Measurements from ENCODE around the gene C10orf143. TPM values are rescaled to one million over a fixed set of nuclear protein-coding genes. Genes with fewer than 3 reads are reported as not detected.
"Not testable (repeated sequence)": the region's sequence is repeated elsewhere in the genome, so short reads cannot be mapped to it uniquely, and the experiment has no call there.

Gene C10orf143
- total RNA-seq, 1 donor from 2014 or later = 3.1 TPM

DNA sequence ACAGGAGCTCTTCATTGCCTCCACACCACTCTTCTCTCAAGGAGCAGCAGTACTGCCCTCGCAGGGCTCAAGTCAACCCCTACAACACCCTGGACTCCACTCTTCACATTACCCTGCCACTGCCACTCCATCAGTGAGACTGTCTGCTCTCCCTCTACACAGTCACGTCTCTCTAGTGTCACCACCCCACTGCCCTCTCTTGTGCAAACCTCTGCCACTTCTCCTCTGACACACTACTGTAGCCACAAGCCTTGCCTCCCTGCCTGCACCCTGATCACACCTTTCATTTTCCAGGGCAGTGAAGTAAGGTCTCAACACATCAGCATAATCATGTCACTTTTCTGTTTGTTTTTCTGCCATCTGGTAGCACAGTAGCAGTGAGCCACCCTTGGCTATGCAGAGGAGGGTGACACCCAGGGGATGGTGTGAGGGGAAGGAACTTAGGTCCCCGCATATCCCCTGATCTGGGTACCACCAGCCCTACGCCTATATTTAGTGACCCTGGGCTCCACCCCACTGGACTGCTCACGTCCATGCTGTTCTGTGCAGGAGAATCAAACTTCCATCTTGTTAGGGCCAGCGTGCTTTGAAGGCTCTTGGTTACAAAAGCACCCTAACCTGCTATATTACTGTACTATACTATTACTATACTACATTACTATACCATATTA lies 1.6 kb downstream of the C10orf143 start:
- no peaks in the 10 kb centered on the region for H3K9me3 Mint-ChIP-seq
- DNase-seq (ENCODE audit: low spot score) = peak; percentile 11
- no peaks in the 10 kb centered on the region for H3K27me3 Mint-ChIP-seq (ENCODE audit: low read depth)
- H3K4me1 Mint-ChIP-seq (ENCODE audit: low read depth) = peaks cover 41% of the 10 kb centered on the region
- peak overlapping the region; percentile 64 for H3K4me3 Mint-ChIP-seq (ENCODE audit: low read depth)
- H3K36me3 Mint-ChIP-seq (ENCODE audit: low read depth) = peaks cover 21% of the 10 kb centered on the region
- intact Hi-C loops (cut with micrococcal nuclease) = loop anchor here (5.0 kb wide), 1 partner anchor 137 kb away; no protein-coding TSS in a partner anchor
- H3K27ac Mint-ChIP-seq = peak overlapping the region; percentile 75

GRCh38 chr10:130108146-130108545 lies 2.5 kb downstream of the C10orf143 start:
- Mint-ChIP-seq H3K36me3 (ENCODE audit: low read depth) (peaks cover 19% of the 10 kb centered on the region), H3K27ac (peak overlapping the region; percentile 92), H3K4me3 (ENCODE audit: low read depth) (peak overlapping the region; percentile 50), H3K4me1 (ENCODE audit: low read depth) (peaks cover 41% of the 10 kb centered on the region)
- DNase-seq (ENCODE audit: low spot score); H3K9me3 Mint-ChIP-seq; H3K27me3 Mint-ChIP-seq (ENCODE audit: low read depth): not testable (repeated sequence)
- intact Hi-C loops (cut with micrococcal nuclease) = loop anchor here (5.0 kb wide), 1 partner anchor 136 kb away; no protein-coding TSS in a partner anchor

- no peaks in the 10 kb centered on the region for H3K9me3 Mint-ChIP-seq
- no peak overlapping the region for H3K4me3 Mint-ChIP-seq (ENCODE audit: low read depth)
- no peak overlapping the region for H3K27ac Mint-ChIP-seq
Measured at GRCh38 chr10:130105724-130106123, 4.9 kb downstream of the C10orf143 start.

GRCh38 chr10:130099344-130099743 lies 11.3 kb downstream of the C10orf143 start:
- Mint-ChIP-seq H3K27me3 (ENCODE audit: low read depth) (no peaks in the 10 kb centered on the region), H3K36me3 (ENCODE audit: low read depth) (peaks cover 7% of the 10 kb centered on the region), H3K4me1 (ENCODE audit: low read depth) (no peaks in the 10 kb centered on the region), H3K9me3 (peaks cover 3% of the 10 kb centered on the region), H3K4me3 (ENCODE audit: low read depth) (no peak overlapping the region), H3K27ac (no peak overlapping the region)
- no peak for DNase-seq (ENCODE audit: low spot score)
- intact Hi-C loops (cut with micrococcal nuclease) = no loop called here

More at GRCh38 chr10:130105724-130106123, 4.9 kb downstream of the C10orf143 start:
- DNase-seq (ENCODE audit: low spot score) = no peak
- Mint-ChIP-seq H3K27me3 (ENCODE audit: low read depth) (no peaks in the 10 kb centered on the region), H3K4me1 (ENCODE audit: low read depth) (peaks cover 30% of the 10 kb centered on the region), H3K36me3 (ENCODE audit: low read depth) (peaks cover 12% of the 10 kb centered on the region)
- intact Hi-C loops (cut with micrococcal nuclease) = loop anchor here (5.0 kb wide), 1 partner anchor 133 kb away; no protein-coding TSS in a partner anchor

- H3K27ac Mint-ChIP-seq; DNase-seq (ENCODE audit: low spot score); H3K4me1 Mint-ChIP-seq (ENCODE audit: low read depth); H3K4me3 Mint-ChIP-seq (ENCODE audit: low read depth); H3K27me3 Mint-ChIP-seq (ENCODE audit: low read depth); intact Hi-C loops (cut with micrococcal nuclease): not testable (repeated sequence)
- H3K36me3 Mint-ChIP-seq (ENCODE audit: low read depth) = peaks cover 15% of the 10 kb centered on the region
- H3K9me3 Mint-ChIP-seq = peaks cover 19% of the 10 kb centered on the region
Measured at GRCh38 chr10:130090565-130090964, 20.1 kb downstream of the C10orf143 start.

DNA sequence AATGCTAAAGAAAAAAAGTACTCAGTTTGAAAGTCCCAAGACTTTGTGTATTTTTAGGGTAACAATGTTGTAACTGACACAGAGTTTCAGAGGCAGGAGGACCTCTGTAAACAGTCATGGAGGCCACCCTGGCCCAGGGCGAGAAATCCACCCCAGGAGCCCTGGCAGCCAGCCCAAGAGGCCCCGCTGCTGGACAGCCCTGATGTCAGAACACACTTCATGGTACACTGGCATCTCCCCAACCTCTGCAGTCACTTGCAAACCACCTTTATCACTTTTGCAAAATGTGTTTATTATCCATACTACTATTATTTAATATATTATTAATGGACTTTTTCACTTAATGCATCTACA lies 30.2 kb downstream of the C10orf143 start:
- no peak overlapping the region for H3K27ac Mint-ChIP-seq
- H3K4me1 Mint-ChIP-seq (ENCODE audit: low read depth) = no peaks in the 10 kb centered on the region
- H3K27me3 Mint-ChIP-seq (ENCODE audit: low read depth) = no peaks in the 10 kb centered on the region
- intact Hi-C loops (cut with micrococcal nuclease) = no loop called here
- H3K9me3 Mint-ChIP-seq = no peaks in the 10 kb centered on the region
- DNase-seq (ENCODE audit: low spot score) = no peak
- H3K4me3 Mint-ChIP-seq (ENCODE audit: low read depth) = no peak overlapping the region
- no peaks in the 10 kb centered on the region for H3K36me3 Mint-ChIP-seq (ENCODE audit: low read depth)

- Mint-ChIP-seq H3K4me3 (ENCODE audit: low read depth) (no peak overlapping the region), H3K36me3 (ENCODE audit: low read depth) (no peaks in the 10 kb centered on the region), H3K9me3 (no peaks in the 10 kb centered on the region), H3K4me1 (ENCODE audit: low read depth) (no peaks in the 10 kb centered on the region), H3K27ac (no peak overlapping the region), H3K27me3 (ENCODE audit: low read depth) (no peaks in the 10 kb centered on the region)
- intact Hi-C loops (cut with micrococcal nuclease) = no loop called here
- no peak for DNase-seq (ENCODE audit: low spot score)
Measured at GRCh38 chr10:130079614-130080460, 30.8 kb downstream of the C10orf143 start.

DNA sequence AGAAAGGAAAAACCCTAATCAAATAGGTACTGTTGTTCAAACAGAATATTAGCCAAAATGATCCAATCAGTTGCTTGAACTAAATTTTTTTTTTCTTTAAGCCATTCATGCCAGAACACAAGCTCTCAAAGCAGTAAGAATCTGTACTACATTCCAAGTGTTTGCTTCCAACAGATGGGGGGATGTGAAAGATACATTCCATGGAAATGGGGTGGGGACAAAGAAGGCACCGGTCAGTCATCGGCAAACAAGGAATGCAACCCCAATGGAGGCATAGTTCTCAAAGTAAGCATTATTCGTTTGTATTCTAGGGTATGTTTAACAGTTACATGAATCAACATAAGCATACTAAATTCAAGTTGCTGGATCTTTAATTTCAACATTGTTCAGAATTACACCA lies 32.5 kb downstream of the C10orf143 start:
- H3K36me3 Mint-ChIP-seq (ENCODE audit: low read depth) = no peaks in the 10 kb centered on the region
- H3K27ac Mint-ChIP-seq = no peak overlapping the region
- no peak overlapping the region for H3K4me3 Mint-ChIP-seq (ENCODE audit: low read depth)
- intact Hi-C loops (cut with micrococcal nuclease) = no loop called here
- no peaks in the 10 kb centered on the region for H3K9me3 Mint-ChIP-seq
- DNase-seq (ENCODE audit: low spot score) = no peak
- no peaks in the 10 kb centered on the region for H3K4me1 Mint-ChIP-seq (ENCODE audit: low read depth)
- H3K27me3 Mint-ChIP-seq (ENCODE audit: low read depth) = no peaks in the 10 kb centered on the region

DNA sequence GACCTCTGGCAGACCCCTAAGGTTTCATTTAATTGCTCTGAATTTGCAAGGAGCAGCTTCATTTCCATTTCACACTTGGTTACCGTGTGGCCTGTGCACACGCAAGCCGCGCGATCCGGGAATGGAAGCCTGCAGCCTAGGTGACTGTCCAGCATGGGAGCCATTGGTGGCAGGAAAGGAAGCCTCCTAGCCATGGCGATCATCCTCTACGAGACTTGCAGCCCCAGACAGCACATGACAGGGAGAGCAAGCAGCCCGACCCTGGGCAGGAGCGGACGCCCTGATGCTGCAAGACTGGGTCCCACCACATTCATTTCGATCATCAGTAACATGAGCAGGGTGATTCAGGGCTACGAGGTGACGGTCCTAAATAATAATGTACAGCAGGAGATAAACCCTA lies 33.9 kb downstream of the C10orf143 start:
- no peaks in the 10 kb centered on the region for H3K27me3 Mint-ChIP-seq (ENCODE audit: low read depth)
- no peak overlapping the region for H3K27ac Mint-ChIP-seq
- H3K4me1 Mint-ChIP-seq (ENCODE audit: low read depth) = no peaks in the 10 kb centered on the region
- intact Hi-C loops (cut with micrococcal nuclease) = no loop called here
- DNase-seq (ENCODE audit: low spot score) = no peak
- no peaks in the 10 kb centered on the region for H3K36me3 Mint-ChIP-seq (ENCODE audit: low read depth)
- H3K9me3 Mint-ChIP-seq = peaks cover 5% of the 10 kb centered on the region
- H3K4me3 Mint-ChIP-seq (ENCODE audit: low read depth) = no peak overlapping the region

DNA sequence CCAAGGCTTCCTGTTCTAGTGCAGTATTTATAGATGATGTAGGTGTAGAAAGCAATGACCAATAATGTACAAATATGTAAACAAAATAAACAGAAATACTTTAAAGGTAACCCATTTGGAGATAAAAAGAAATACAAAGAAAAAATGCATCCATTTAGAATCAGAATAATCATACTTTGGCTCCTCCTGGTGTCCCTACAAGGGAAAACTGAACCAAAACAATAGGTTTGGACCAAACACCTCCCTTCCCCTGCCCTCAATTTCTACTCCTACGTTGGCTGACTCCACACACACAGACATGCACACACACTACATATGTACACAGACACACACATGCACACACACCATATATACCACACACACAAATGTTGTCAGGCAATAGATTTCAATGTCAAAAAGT lies 36.0 kb downstream of the C10orf143 start:
- no peaks in the 10 kb centered on the region for H3K4me1 Mint-ChIP-seq (ENCODE audit: low read depth)
- intact Hi-C loops (cut with micrococcal nuclease) = no loop called here
- no peaks in the 10 kb centered on the region for H3K27me3 Mint-ChIP-seq (ENCODE audit: low read depth)
- H3K4me3 Mint-ChIP-seq (ENCODE audit: low read depth) = no peak overlapping the region
- H3K9me3 Mint-ChIP-seq = peaks cover 5% of the 10 kb centered on the region
- H3K36me3 Mint-ChIP-seq (ENCODE audit: low read depth) = no peaks in the 10 kb centered on the region
- DNase-seq (ENCODE audit: low spot score) = no peak
- H3K27ac Mint-ChIP-seq = no peak overlapping the region

- Mint-ChIP-seq H3K4me3 (ENCODE audit: low read depth) (no peak overlapping the region), H3K9me3 (peaks cover 5% of the 10 kb centered on the region), H3K36me3 (ENCODE audit: low read depth) (no peaks in the 10 kb centered on the region), H3K4me1 (ENCODE audit: low read depth) (no peaks in the 10 kb centered on the region), H3K27ac (no peak overlapping the region), H3K27me3 (ENCODE audit: low read depth) (no peaks in the 10 kb centered on the region)
- intact Hi-C loops (cut with micrococcal nuclease) = no loop called here
- no peak for DNase-seq (ENCODE audit: low spot score)
Measured at GRCh38 chr10:130073912-130074311, 36.7 kb downstream of the C10orf143 start.

GRCh38 chr10:130072247-130072646 lies 38.4 kb downstream of the C10orf143 start:
- Mint-ChIP-seq H3K36me3 (ENCODE audit: low read depth) (no peaks in the 10 kb centered on the region), H3K9me3 (peaks cover 5% of the 10 kb centered on the region), H3K4me3 (ENCODE audit: low read depth) (no peak overlapping the region), H3K27me3 (ENCODE audit: low read depth) (no peaks in the 10 kb centered on the region), H3K4me1 (ENCODE audit: low read depth) (no peaks in the 10 kb centered on the region), H3K27ac (no peak overlapping the region)
- intact Hi-C loops (cut with micrococcal nuclease) = no loop called here
- DNase-seq (ENCODE audit: low spot score) = no peak

- peaks cover 5% of the 10 kb centered on the region for H3K9me3 Mint-ChIP-seq
- H3K4me1 Mint-ChIP-seq (ENCODE audit: low read depth) = no peaks in the 10 kb centered on the region
- H3K36me3 Mint-ChIP-seq (ENCODE audit: low read depth) = no peaks in the 10 kb centered on the region
- no peak for DNase-seq (ENCODE audit: low spot score)
- H3K27me3 Mint-ChIP-seq (ENCODE audit: low read depth) = no peaks in the 10 kb centered on the region
- H3K27ac Mint-ChIP-seq = no peak overlapping the region
- H3K4me3 Mint-ChIP-seq (ENCODE audit: low read depth) = no peak overlapping the region
- intact Hi-C loops (cut with micrococcal nuclease) = no loop called here
Measured at GRCh38 chr10:130067893-130068292, 42.7 kb downstream of the C10orf143 start.
